COLO668 (cell line): ENCODE data around the gene DDR2.
"Not testable (repeated sequence)": the region's sequence is repeated elsewhere in the genome, so short reads cannot be mapped to it uniquely, and the experiment has no call there.

Experiments used
- DNase-seq: peaks from one replicate; lab custom pipeline; 2025; ENCODE audit not compliant: unreplicated experiment; lab: John Stamatoyannopoulos, UW

Gene DDR2

DNA sequence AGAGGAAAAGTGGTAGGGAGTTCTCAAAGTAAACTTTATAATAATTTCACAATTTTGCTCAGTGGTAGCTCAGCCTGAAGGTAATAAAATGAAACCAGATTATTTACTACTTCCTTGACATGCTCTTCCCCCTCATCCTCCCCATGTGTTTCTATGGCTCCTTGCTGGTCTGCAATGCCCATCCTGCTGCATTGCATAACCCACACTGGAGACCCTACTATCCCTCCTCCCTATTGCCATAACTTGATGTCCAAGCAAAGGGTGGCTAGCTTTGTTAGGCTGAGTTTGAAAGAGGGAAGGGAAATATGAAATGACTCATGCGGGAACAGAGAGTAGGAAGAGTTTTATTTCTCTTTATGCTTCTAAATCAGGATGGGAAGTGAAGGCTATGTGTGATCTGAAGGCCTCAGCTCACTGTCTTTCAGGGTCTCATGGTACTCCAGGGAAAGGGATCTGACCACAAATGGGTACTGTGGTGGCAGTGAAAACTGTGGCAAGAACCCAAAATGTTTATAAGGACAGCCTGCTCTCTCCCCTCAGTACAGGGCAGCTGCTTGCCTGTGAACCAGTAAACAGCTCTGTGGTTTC is 121.8 kb downstream of the DDR2 start:
- no peak for DNase-seq

DNA sequence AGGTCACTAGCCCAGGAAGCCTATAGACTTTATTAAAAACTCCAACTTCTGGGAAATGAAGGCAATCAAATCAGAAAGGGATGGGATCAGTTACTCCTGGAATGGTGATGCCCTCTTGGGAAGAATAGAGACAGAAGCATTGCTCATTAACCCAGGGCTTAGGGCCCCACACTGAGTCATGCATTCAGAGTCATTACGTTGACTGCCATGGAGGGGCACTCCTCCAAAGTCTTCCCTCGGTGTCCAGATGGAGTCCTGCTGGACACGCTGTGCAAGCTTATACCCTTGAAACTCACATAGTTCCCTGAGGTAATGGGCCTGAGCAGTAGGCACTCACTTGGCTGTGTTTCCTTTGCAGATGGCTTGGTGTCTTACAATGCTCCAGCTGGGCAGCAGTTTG is 123.0 kb downstream of the DDR2 start:
- DNase-seq: no peak

- no peak for DNase-seq
Observed at GRCh38 chr1:162756523-162756922, 124.3 kb downstream of the DDR2 start.

- DNase-seq: no peak
Observed at GRCh38 chr1:162757476-162757875, 125.2 kb downstream of the DDR2 start.

GRCh38 chr1:162765788-162766187 is 133.5 kb downstream of the DDR2 start:
- DNase-seq: no peak

- DNase-seq: no peak
Observed at GRCh38 chr1:162772571-162773154, 140.4 kb downstream of the DDR2 start.

DNA sequence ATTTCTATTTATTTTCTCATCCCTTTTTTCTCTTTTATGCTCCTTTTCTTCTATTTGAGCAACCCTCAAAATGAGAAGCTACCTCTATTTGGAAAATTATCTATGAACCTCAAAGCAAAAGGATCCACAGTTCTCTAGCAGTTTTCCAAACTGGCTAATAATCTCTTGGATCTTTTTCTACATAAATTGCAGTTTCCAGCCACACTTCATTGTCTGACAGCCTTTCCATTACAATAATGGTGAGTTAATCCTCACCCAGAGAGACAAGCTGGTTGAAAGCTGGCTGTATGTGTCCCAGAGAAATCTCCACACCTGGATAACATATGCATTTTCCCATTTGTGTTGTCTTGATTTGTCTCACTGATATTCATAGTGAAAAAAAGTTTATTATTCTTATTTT is 141.7 kb downstream of the DDR2 start:
- DNase-seq: no peak

GRCh38 chr1:162779043-162779442 is 146.8 kb downstream of the DDR2 start:
- no peak for DNase-seq

DNA sequence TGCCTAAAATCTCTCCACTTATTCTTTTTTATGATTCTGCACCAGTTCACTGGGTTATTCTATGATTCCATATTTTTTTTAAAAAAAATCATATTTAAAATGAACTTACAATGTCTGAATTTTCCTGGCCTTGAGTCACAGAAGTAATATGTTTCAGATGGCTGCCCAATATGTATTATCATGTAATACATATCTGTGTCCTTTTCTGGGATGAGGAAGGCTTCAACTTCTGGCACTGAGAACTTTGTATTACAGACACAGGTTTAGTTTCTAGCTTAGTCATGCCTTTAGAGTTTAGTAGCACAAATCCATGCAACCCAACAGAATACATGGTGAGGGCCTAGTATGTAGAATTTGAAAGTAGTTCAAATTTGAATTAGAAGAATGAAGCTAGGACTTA is 150.4 kb downstream of the DDR2 start:
- DNase-seq: no peak

- not testable (repeated sequence) for DNase-seq
Observed at GRCh38 chr1:162784926-162785325, 152.7 kb downstream of the DDR2 start.

- DNase-seq: peak; percentile 77
Observed at GRCh38 chr1:162788783-162789182, 156.5 kb downstream of the DDR2 start.

- peak; percentile 91 for DNase-seq
Observed at GRCh38 chr1:162790303-162790984, 158.2 kb downstream of the DDR2 start, which contains the start of gene HSD17B7. Gene HSD17B7 (plus strand): TSS chr1:162790702. CDS start chr1:162790801, 99 bp downstream.

DNA sequence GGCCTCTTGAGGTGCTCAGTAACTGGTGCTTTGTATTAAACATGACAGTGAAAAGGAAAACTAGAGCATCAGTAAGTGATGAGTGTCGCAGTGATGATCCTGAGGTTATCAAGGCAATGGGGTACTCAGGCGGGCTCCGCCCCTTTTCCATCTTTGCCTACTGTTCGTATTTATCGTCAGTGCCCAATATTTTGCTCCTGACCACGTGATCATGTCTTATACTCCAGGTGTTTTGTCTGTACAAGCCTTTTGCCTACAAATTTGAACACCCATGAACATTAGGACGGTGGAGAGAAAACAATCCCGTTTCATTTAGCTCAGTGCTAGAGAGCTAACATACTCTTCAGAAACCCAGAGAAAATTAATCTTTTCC is 158.7 kb downstream of the DDR2 start:
- not testable (repeated sequence) for DNase-seq

GRCh38 chr1:162794284-162794683 is 162.0 kb downstream of the DDR2 start:
- DNase-seq: not testable (repeated sequence)

DNA sequence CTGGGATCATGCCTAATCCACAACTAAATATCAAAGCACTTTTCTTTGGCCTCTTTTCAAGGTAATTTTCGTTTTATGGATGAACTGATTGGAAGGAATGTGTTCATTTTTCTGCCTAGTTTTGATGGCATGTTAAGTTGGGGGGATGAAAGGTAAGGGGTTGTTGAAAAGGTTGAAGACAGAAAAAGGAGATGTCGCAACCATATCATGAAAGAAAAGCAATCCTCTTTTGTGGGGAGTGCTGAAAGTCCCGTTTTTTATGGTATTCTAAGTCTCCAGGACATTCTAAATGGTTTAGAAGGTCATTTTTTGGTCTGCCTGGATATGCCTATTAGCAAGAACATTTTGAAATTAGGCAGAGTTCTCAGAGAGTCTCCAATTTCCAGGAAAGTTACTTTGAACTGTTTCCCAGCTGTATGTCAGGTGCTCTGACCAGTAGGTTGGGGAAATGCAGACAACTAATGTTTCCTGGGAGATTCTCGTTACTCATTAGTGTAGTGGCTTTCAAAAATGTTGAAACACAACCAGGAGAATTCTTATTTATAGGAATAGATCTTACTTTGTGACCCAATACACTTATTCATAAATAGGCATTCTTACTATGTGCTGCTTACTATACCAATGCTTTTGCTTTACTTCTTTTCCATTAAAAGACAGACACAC is 164.5 kb downstream of the DDR2 start:
- not testable (repeated sequence) for DNase-seq

DNA sequence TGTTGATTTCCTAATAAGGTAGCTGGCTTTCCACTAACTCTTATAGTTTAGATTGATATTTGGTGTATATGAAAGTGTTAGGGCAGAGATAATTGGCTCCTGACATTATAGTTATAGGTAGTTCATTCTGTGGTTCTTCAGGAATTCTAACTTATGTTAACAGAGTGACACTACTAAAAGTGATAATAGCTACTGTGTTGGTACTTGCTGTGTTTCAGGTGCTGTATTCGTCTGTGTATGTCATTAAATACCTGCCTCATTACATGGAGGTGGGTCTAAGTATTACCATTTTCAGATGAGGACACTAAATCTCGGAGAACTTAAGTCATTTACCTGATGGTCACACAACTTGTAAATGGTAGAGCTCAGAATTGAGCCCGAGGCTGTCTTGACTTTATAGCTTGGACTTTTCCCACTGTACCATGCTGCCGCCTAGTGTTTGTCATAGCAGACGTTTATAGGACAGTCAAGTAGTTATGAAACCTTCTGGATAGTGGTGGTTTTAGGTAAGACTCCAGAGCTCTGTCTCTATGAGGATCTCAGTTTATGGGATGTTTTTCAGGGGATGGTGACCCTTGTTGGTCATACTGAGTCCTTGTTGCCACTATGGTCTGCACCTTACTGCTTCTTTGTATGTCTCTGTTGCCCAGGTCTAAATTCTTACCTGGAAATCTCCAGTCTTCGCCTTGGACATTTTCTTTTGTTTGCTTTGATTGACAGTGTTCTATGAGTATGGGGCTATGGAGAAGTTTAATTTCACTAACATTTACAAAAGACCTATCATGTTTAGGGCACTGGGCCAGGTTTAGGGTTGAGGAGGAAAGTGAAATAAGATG is 167.9 kb downstream of the DDR2 start:
- peak; percentile 68 for DNase-seq

DNA sequence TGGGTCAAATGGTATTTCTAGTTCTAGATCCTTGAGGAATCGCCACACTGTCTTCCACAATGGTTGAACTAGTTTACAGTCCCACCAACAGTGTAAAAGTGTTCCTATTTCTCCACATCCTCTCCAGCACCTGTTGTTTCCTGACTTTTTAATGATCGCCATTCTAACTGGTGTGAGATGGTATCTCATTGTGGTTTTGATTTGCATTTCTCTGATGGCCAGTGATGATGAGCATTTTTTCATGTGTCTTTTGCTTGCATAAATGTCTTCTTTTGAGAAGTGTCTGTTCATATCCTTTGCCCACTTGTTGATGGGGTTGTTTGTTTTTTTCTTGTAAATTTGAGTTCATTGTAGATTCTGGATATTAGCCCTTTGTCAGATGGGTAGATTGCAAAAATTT is 175.2 kb downstream of the DDR2 start:
- not testable (repeated sequence) for DNase-seq

DNA sequence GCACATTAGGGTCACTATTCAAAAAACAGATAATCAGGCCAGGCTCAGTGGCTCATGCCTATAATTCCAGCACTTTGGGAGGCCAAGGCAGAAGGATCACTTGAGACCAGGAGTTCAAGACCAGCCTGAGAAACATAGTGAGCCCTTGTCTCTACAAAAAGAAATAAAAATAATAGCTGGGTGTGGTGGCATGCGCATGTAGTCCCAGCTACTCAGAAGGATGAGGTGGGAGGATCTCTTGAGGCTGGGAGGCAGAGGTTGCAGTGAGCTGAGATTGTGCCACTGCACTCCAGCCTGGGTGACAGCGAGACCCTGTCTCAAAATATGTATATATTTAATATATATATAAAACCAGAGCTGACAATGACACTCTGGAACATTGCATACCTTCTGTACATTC is 180.1 kb downstream of the DDR2 start:
- not testable (repeated sequence) for DNase-seq

DNA sequence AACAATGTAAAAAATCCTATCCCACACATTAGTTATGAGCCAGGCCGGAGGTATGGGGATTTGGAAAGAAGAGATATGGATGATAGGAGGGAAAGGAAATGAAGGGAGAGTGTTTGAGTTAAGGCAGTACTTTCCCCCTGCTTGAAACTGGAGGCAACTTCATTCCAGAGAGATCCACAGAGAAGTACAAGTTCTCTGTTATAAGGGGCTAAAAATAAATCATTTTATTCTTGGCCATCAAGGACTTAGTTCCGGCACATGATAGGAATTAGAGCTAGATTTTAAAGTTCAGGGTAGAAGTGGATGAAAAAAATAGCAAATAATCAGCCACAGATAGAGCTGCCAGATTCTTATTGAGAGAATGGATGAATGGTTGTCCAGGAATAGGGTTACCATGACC is 185.9 kb downstream of the DDR2 start:
- not testable (repeated sequence) for DNase-seq

DNA sequence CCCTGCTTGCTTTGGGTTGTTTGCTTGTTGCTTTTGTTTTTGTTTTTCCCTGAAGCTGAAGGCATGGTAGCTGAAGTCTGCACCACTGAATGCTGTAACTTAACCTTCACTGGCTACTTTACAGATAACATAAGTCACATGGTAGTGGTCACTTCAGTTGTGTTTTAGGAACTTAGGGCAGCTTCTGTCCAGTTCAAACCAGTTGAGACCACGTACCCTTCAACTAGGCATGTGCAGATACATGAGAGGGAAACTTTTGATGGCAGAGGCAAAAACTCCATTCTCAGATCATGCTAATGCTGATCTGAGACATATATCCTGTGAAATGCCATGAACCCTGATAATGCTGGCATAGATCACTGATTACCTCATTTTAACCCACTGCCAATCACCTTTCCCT is 186.4 kb downstream of the DDR2 start:
- DNase-seq: not testable (repeated sequence)
